Keratinocyte (primary cell): Measurements from ENCODE around the gene CYP26A1. TPM values are rescaled to one million over a fixed set of nuclear protein-coding genes. Genes with fewer than 3 reads are reported as not detected.

Experiments used
- DNase-seq: peaks from one replicate; pipeline ENCODE4 v3.0.0-alpha.2; 2011; ENCODE audit warnings: low read depth, missing footprints, low spot score
- FAIRE-seq: peaks from 2 replicates; lab custom pipeline; 2011; peaks lifted over from hg19 to GRCh38; lab: Jason Lieb, UNC
- H2AFZ ChIP-seq: 2 replicates; pipeline ENCODE4 v1.6.0; 2012; ENCODE audit warnings: low read length, control low read depth, inconsistent platforms; ENCODE audit not compliant: control insufficient read depth
- H3K27ac ChIP-seq: 2 replicates; pipeline ENCODE4 v1.5.1; 2011; ENCODE audit warnings: low read length; ENCODE audit not compliant: control insufficient read depth, insufficient read depth
- H3K27me3 ChIP-seq: 3 replicates; pipeline ENCODE4 v1.6.0; 2011; ENCODE audit warnings: low read length; ENCODE audit not compliant: control insufficient read depth, insufficient read depth; ENCODE audit errors: extremely low read depth
- H3K36me3 ChIP-seq, 2 experiments: 2 replicates in 1 of 2; 3 replicates in 1 of 2; pipeline ENCODE4 v1.5.1; 2011; ENCODE audit warnings: low read length in 2 of 2, mild to moderate bottlenecking in 1 of 2; ENCODE audit not compliant: control insufficient read depth in 2 of 2, insufficient read depth in 2 of 2; ENCODE audit errors: extremely low read depth in 1 of 2
- H3K4me1 ChIP-seq: 3 replicates; pipeline ENCODE4 v1.5.1; 2011; ENCODE audit warnings: low read length; ENCODE audit not compliant: control insufficient read depth, insufficient read depth; ENCODE audit errors: extremely low read depth
- H3K4me2 ChIP-seq: 3 replicates; pipeline ENCODE4 v1.6.0; 2011; ENCODE audit warnings: low read depth, low read length; ENCODE audit not compliant: control insufficient read depth, insufficient read depth; ENCODE audit errors: extremely low read depth
- H3K4me3 ChIP-seq, 3 experiments: fragments of 200-600 bp in 1 of 3; sonication (generic) in 1 of 3; 2 replicates in 2 of 3; 3 replicates in 1 of 3; pipeline ENCODE4 v1.5.1; 2011 to 2016; ENCODE audit warnings: low read length in 3 of 3, mild to moderate bottlenecking in 3 of 3, control low read depth in 2 of 3, inconsistent platforms in 1 of 3, low read depth in 1 of 3, mixed read lengths in 1 of 3, mixed run types in 1 of 3, moderate library complexity in 1 of 3; ENCODE audit not compliant: control insufficient read depth in 2 of 3, insufficient read depth in 2 of 3; ENCODE audit errors: extremely low read depth in 1 of 3
- H3K79me2 ChIP-seq: 2 replicates; pipeline ENCODE4 v1.6.0; 2012; ENCODE audit warnings: low read length; ENCODE audit not compliant: control insufficient read depth, insufficient read depth
- H3K9ac ChIP-seq: 3 replicates; pipeline ENCODE4 v1.6.0; 2011; ENCODE audit warnings: low read length; ENCODE audit not compliant: control insufficient read depth, insufficient read depth; ENCODE audit errors: extremely low read depth
- H3K9me1 ChIP-seq: 3 replicates; pipeline ENCODE4 v1.6.0; 2011; ENCODE audit warnings: low read length; ENCODE audit not compliant: control insufficient read depth, insufficient read depth; ENCODE audit errors: extremely low read depth
- H3K9me3 ChIP-seq: 2 replicates; pipeline ENCODE4 v1.5.1; 2012; ENCODE audit warnings: low read depth, low read length; ENCODE audit not compliant: control insufficient read depth
- H4K20me1 ChIP-seq: 3 replicates; pipeline ENCODE4 v1.6.0; 2011; ENCODE audit warnings: low read length; ENCODE audit not compliant: control insufficient read depth, insufficient read depth; ENCODE audit errors: extremely low read depth
- CTCF ChIP-seq, 3 experiments: IDR thresholded peaks in 1 of 3; conservative IDR thresholded peaks in 1 of 3; optimal IDR thresholded peaks in 1 of 3; 2 replicates in 2 of 3; 3 replicates in 1 of 3; pipeline versions ENCODE3 to v1.5.1; 2011; ENCODE audit warnings: low read length in 3 of 3, mild to moderate bottlenecking in 3 of 3, moderate library complexity in 2 of 3, control low read depth in 1 of 3, inconsistent platforms in 1 of 3; ENCODE audit not compliant: insufficient read depth in 2 of 3; ENCODE audit errors: extremely low read depth in 1 of 3
- EZH2 ChIP-seq: IDR thresholded peaks from one replicate; pipeline ENCODE4 v1.6.1; 2012; ENCODE audit warnings: inconsistent platforms, mild to moderate bottlenecking, low read length, moderate library complexity
- dilution Hi-C: fragments of 300-500 bp; cut with MboI; formaldehyde crosslinking; loops from one replicate; pipeline ENCODE4 v1.7.0; 2020; ENCODE audit warnings: low sequenced_read_pairs; ENCODE audit not compliant: extremely low pct_ligation_motif_present
- polyA plus RNA-seq, 5 experiments: library from polyadenylated mRNA; depleted of rRNA in 3 of 5; stranded (reverse) in 3 of 5; stranded (forward) in 1 of 5; unstranded in 1 of 5; fragments of >200 nt; gene quantifications; 1 replicate in 1 of 5; 2 replicates in 3 of 5; 3 replicates in 1 of 5; pipeline versions ENCODE4 v1.2.1 to v1.2.3, GENCODE V29; 2011 to 2012; ENCODE audit warnings: missing spikeins in 2 of 5, low read depth in 1 of 5, low replicate concordance in 1 of 5

Gene CYP26A1
- polyA plus RNA-seq, 1 donor (not counting 4 experiments of a cell fraction or from before 2014, with no cell fraction given) = not detected

- dilution Hi-C loops = loop anchor here (25.0 kb wide), 1 partner anchor 177 kb away; no protein-coding TSS in a partner anchor
- Histone ChIP-seq H3K36me3 (no peaks in the 10 kb centered on the region), H2AFZ (no peak overlapping the region), H3K4me2 (no peak overlapping the region), H3K27ac (no peak overlapping the region), H3K27me3 (no peaks in the 10 kb centered on the region), H3K9me1 (no peaks in the 10 kb centered on the region), H4K20me1 (no peaks in the 10 kb centered on the region), H3K9ac (no peak overlapping the region), H3K79me2 (no peaks in the 10 kb centered on the region), H3K4me1 (no peaks in the 10 kb centered on the region), H3K9me3 (no peaks in the 10 kb centered on the region), H3K4me3 (no peak overlapping the region)
- FAIRE-seq (no peak), DNase-seq (no peak)
- no peak for TF ChIP-seq CTCF (optimal IDR thresholded peaks at IDR 0.05 in 1 of 3, IDR thresholded peaks at IDR 0.05 in 1 of 3, conservative IDR thresholded peaks at IDR 0.05 in 1 of 3; ENCODE audit: extremely low read depth in 1 of 3, insufficient read depth in 2 of 3, low read length in 3 of 3)
- no peak for TF ChIP-seq EZH2
Observed at GRCh38 chr10:93110472-93111146, 36.9 kb downstream of the CYP26A1 start.

GRCh38 chr10:93113042-93113441, 39.3 kb downstream of the CYP26A1 start:
- DNase-seq (no peak), FAIRE-seq (no peak)
- Histone ChIP-seq H3K79me2 (no peaks in the 10 kb centered on the region), H3K27ac (no peak overlapping the region), H2AFZ (no peak overlapping the region), H4K20me1 (no peaks in the 10 kb centered on the region), H3K4me2 (no peak overlapping the region), H3K9me1 (no peaks in the 10 kb centered on the region), H3K9ac (no peak overlapping the region), H3K4me3 (no peak overlapping the region), H3K27me3 (peaks cover 4% of the 10 kb centered on the region), H3K4me1 (no peaks in the 10 kb centered on the region), H3K36me3 (no peaks in the 10 kb centered on the region), H3K9me3 (no peaks in the 10 kb centered on the region)
- dilution Hi-C loops = loop anchor here (25.0 kb wide), 1 partner anchor 174 kb away; no protein-coding TSS in a partner anchor
- TF ChIP-seq CTCF (optimal IDR thresholded peaks at IDR 0.05 in 1 of 3, IDR thresholded peaks at IDR 0.05 in 1 of 3, conservative IDR thresholded peaks at IDR 0.05 in 1 of 3; ENCODE audit: extremely low read depth in 1 of 3, insufficient read depth in 2 of 3, low read length in 3 of 3) (no peak), EZH2 (no peak)
